ENCODE measurements around the gene DFFB.

GRCh38 chr1:3884966-3885365 is 27.7 kb downstream of the DFFB start:
- TF ChIP-seq CTCF (IDR thresholded peaks at IDR 0.05 in 4 of 5, conservative IDR thresholded peaks at IDR 0.05 in 1 of 5) (no peak), POLR2A (IDR thresholded peaks at IDR 0.05) (no peak)
